Bronchial epithelial cell (primary cell): Measurements from ENCODE around the gene THBS2. TPM values are rescaled to one million over a fixed set of nuclear protein-coding genes. Genes with fewer than 3 reads are reported as not detected.
A peak's percentile ranks its signal among the peaks of the same experiment; 100 is the strongest.
"Not testable (repeated sequence)": the region's sequence is repeated elsewhere in the genome, so short reads cannot be mapped to it uniquely, and the experiment has no call there.

Experiments used
- DNase-seq: peaks from one replicate; pipeline ENCODE4 v3.0.0-alpha.2; 2010; ENCODE audit warnings: low read depth
- FAIRE-seq: peaks from 2 replicates; lab custom pipeline; 2011; peaks lifted over from hg19 to GRCh38; lab: Jason Lieb, UNC
- H3K27me3 ChIP-seq: 2 replicates; pipeline ENCODE4 v1.5.1; 2011; ENCODE audit warnings: low read length; ENCODE audit not compliant: control insufficient read depth, insufficient read depth
- H3K36me3 ChIP-seq: 2 replicates; pipeline ENCODE4 v1.5.1; 2011; ENCODE audit warnings: low read length; ENCODE audit not compliant: control insufficient read depth, insufficient read depth
- H3K4me3 ChIP-seq: 2 replicates; pipeline ENCODE4 v1.5.1; 2011; ENCODE audit warnings: mild to moderate bottlenecking, low read depth, low read length, control low read depth
- total RNA-seq: library from RNA; depleted of rRNA; stranded (reverse); fragments of >200 nt; gene quantifications from 2 replicates; pipeline ENCODE4 v1.2.1, GENCODE V29; 2014
- TF ChIP-seq, protein P1 (sequence below): IDR thresholded peaks from 2 replicates; pipeline ENCODE4 v1.5.1; 2011; ENCODE audit warnings: mild to moderate bottlenecking, moderate library complexity, low read length, control low read depth, inconsistent platforms; ENCODE audit not compliant: insufficient read depth, severe bottlenecking

THBS2 gene
- total RNA-seq = 3.6 and 8.7 TPM in 2 replicates

DNA sequence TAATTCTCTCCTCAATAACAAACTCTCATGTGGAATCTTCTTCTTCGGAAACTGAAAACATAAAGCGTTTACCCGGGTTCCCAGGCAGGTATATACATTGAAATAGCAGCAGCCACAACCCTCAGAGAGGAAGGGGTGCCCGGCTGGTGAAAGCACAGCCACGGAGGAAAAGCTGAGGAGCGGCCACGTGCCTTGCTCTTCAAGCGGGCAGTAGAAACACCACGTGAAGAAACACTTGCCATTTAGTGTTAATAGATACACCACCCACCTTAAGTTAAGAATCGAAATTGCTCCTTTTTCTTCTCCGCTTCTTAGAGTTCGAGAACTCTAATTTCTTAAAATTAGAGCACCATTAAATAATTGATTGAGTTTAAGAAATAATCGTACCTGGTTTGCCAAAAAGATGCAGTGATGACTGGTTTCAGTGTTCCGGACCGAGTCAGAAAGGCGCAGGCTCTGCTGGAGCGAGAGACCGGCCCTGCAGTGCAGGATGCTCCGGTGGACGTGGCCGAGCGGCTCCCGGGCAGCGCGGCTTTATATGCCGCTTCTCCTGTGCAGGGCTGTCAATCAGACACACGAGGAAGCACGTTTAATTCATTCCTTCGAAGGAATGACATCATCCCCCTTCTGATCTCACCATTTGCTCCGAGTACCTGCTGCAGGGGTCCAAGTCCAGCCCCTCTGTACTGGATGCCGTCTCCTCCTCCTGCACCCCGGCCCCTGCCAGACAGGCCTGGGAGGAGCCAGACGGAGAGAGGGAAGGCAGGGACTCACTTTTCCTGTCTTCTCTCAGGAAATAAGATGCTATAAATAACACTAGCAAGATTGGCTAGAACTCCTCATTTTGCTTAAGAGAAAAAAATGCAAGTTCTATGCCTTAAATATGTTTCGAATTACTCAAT, at the start of gene THBS2:
THBS2 (minus strand) TSS at position 510 of the 902 bp plus-strand sequence. CDS start 3,062 bp downstream, outside the sequence.
- H3K4me3 ChIP-seq = peak within 1 kb of the TSS; percentile 35
- DNase-seq = peak; percentile 44
- peaks cover 2% of the 10 kb centered on the region for H3K27me3 ChIP-seq
- FAIRE-seq = no peak
- H3K36me3 ChIP-seq = no peaks in the 10 kb centered on the region
- TF ChIP-seq, protein P1, sequence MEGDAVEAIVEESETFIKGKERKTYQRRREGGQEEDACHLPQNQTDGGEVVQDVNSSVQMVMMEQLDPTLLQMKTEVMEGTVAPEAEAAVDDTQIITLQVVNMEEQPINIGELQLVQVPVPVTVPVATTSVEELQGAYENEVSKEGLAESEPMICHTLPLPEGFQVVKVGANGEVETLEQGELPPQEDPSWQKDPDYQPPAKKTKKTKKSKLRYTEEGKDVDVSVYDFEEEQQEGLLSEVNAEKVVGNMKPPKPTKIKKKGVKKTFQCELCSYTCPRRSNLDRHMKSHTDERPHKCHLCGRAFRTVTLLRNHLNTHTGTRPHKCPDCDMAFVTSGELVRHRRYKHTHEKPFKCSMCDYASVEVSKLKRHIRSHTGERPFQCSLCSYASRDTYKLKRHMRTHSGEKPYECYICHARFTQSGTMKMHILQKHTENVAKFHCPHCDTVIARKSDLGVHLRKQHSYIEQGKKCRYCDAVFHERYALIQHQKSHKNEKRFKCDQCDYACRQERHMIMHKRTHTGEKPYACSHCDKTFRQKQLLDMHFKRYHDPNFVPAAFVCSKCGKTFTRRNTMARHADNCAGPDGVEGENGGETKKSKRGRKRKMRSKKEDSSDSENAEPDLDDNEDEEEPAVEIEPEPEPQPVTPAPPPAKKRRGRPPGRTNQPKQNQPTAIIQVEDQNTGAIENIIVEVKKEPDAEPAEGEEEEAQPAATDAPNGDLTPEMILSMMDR = no peak

DNA sequence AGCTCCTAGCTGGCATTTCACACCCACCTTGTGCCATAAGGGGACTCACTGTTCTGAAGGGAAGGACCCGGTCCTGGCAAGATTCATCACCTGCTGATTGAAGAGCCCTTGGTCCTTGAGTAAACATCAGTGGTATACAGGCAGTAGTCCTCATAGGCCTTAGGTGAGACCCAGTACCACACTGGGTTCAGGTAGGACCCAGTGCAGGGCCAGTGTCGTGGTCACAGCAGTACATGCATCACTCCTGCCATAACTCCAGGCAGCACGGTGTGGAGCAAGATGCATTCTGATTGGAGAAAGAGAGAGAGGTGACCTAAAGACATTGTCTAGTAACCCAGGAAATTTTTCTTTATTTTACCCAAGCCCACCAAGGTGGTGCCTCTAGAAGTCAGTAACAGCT, 49.1 kb upstream of the THBS2 start:
- FAIRE-seq (no peak), DNase-seq (no peak)
- TF ChIP-seq, protein P1 = no peak
- Histone ChIP-seq H3K27me3 (no peaks in the 10 kb centered on the region), H3K4me3 (no peak overlapping the region), H3K36me3 (no peaks in the 10 kb centered on the region)

GRCh38 chr6:169302255-169302654, 48.6 kb upstream of the THBS2 start:
- no peak overlapping the region for H3K4me3 ChIP-seq
- peak; percentile 50 for FAIRE-seq
- no peaks in the 10 kb centered on the region for H3K27me3 ChIP-seq
- DNase-seq = no peak
- TF ChIP-seq, protein P1 = no peak
- no peaks in the 10 kb centered on the region for H3K36me3 ChIP-seq

- Histone ChIP-seq H3K27me3 (no peaks in the 10 kb centered on the region), H3K4me3 (no peak overlapping the region), H3K36me3 (no peaks in the 10 kb centered on the region)
- no peak for DNase-seq
- TF ChIP-seq, protein P1 = no peak
- FAIRE-seq = no peak
Observed at GRCh38 chr6:169300916-169301315, 47.3 kb upstream of the THBS2 start.

DNA sequence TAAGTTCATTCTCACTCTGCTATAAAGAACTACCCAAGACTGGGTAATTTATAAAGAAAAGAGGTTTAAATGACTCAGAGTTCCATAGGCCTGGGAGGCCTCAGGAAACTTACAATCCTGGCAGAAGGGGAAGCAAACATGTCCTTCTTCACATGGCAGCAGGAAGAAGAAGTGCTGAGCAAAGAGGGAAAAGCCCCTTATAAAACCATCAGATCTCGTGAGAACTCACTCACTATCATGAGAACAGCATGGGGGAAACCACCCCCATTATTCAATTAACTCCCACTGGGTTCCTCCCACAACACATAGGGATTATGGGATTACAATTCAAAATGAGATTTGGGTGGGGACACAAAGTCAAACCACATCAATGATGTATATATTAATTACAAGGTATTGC, 45.0 kb upstream of the THBS2 start:
- DNase-seq, H3K27me3 ChIP-seq, H3K36me3 ChIP-seq, FAIRE-seq, H3K4me3 ChIP-seq: not testable (repeated sequence)

GRCh38 chr6:169296622-169297021, 43.0 kb upstream of the THBS2 start:
- FAIRE-seq = no peak

More at GRCh38 chr6:169296622-169297021, 43.0 kb upstream of the THBS2 start:
- Histone ChIP-seq H3K27me3 (no peaks in the 10 kb centered on the region), H3K36me3 (no peaks in the 10 kb centered on the region), H3K4me3 (no peak overlapping the region)
- TF ChIP-seq, protein P1 = no peak
- no peak for DNase-seq
